ENCODE measurements around the gene CCNY.

GRCh38 chr10:35345383-35345742 is 9.1 kb downstream of the CCNY start:
- TF ChIP-seq CTCF (IDR thresholded peaks at IDR 0.05; ENCODE audit: insufficient read depth, low read depth, low read length) (no peak), EZH2 (IDR thresholded peaks at IDR 0.05; ENCODE audit: insufficient read depth, low read length) (no peak)

Measured in astrocyte (in vitro differentiated cells and primary cell).